GM19395 (cell line): ENCODE measurements around the gene ANK3.

Experiments
- ATAC-seq: cut with Tn5 transposase; IDR thresholded peaks from one replicate; pipeline ENCODE4 v1.9.1; 2021; ENCODE audit warnings: mild to moderate bottlenecking, moderate library complexity; ENCODE audit not compliant: unreplicated experiment

The ANK3 gene

GRCh38 chr10:60144099-60144498 is 245.6 kb downstream of the ANK3 start:
- no peak for ATAC-seq

GRCh38 chr10:60142736-60143135 is 246.9 kb downstream of the ANK3 start:
- ATAC-seq, result no peak

- no peak for ATAC-seq
Measured at GRCh38 chr10:60141896-60142559, 247.6 kb downstream of the ANK3 start.

- ATAC-seq, result no peak
Measured at GRCh38 chr10:60140651-60141632, 248.7 kb downstream of the ANK3 start.

GRCh38 chr10:60139798-60140566 is 249.7 kb downstream of the ANK3 start:
- peak; percentile 51 for ATAC-seq

GRCh38 chr10:60139290-60139689 is 250.4 kb downstream of the ANK3 start:
- ATAC-seq, result no peak

GRCh38 chr10:60138842-60139241 is 250.8 kb downstream of the ANK3 start:
- ATAC-seq, result no peak

- no peak for ATAC-seq
Measured at GRCh38 chr10:60138026-60138425, 251.6 kb downstream of the ANK3 start.

GRCh38 chr10:60137292-60137992 is 252.2 kb downstream of the ANK3 start:
- no peak for ATAC-seq

GRCh38 chr10:60135020-60135419 is 254.7 kb downstream of the ANK3 start:
- ATAC-seq, result no peak

- ATAC-seq, result no peak
Measured at GRCh38 chr10:60134548-60134947, 255.1 kb downstream of the ANK3 start.

- ATAC-seq, result peak; percentile 48
Measured at GRCh38 chr10:60130130-60130579, 259.5 kb downstream of the ANK3 start.

GRCh38 chr10:60125895-60126294 is 263.8 kb downstream of the ANK3 start:
- ATAC-seq, result no peak

GRCh38 chr10:60124536-60124935 is 265.1 kb downstream of the ANK3 start:
- ATAC-seq, result no peak

GRCh38 chr10:60123668-60124067 is 266.0 kb downstream of the ANK3 start:
- ATAC-seq, result no peak

- ATAC-seq, result no peak
Measured at GRCh38 chr10:60123172-60123571, 266.5 kb downstream of the ANK3 start.

- no peak for ATAC-seq
Measured at GRCh38 chr10:60122190-60122589, 267.5 kb downstream of the ANK3 start.

GRCh38 chr10:60114765-60115586 is 274.7 kb downstream of the ANK3 start:
- peak; percentile 91 for ATAC-seq

- no peak for ATAC-seq
Measured at GRCh38 chr10:60110739-60111138, 278.9 kb downstream of the ANK3 start.
